Mesendoderm (in vitro differentiated cells): Measurements from ENCODE around the gene TMEM218.

Experiments used
- DNase-seq: peaks from one replicate; pipeline ENCODE4 v3.0.0; 2013
- H2AK5ac ChIP-seq: 2 replicates; pipeline ENCODE4 v1.6.1; 2013; ENCODE audit warnings: low read length, inconsistent platforms
- H2BK120ac ChIP-seq: 2 replicates; pipeline ENCODE4 v1.6.1; 2013; ENCODE audit warnings: low read depth, mild to moderate bottlenecking, low read length, moderate library complexity, mixed read lengths
- H2BK15ac ChIP-seq: replicated peaks from 2 replicates; pipeline ENCODE4 v1.6.1; 2013; ENCODE audit warnings: low read depth, mild to moderate bottlenecking, moderate library complexity
- H2BK5ac ChIP-seq: 2 replicates; pipeline ENCODE4 v1.6.1; 2013; ENCODE audit warnings: low read length, inconsistent platforms
- H3K18ac ChIP-seq: 2 replicates; pipeline ENCODE4 v1.6.1; 2013; ENCODE audit warnings: mild to moderate bottlenecking, low read length, mixed read lengths
- H3K23ac ChIP-seq: one replicate; pipeline ENCODE4 v1.6.1; 2013; ENCODE audit warnings: low read length
- H3K27ac ChIP-seq: 2 replicates; pipeline ENCODE4 v1.5.1; 2013; ENCODE audit warnings: low read depth, mild to moderate bottlenecking, inconsistent platforms, low read length, moderate library complexity
- H3K27me3 ChIP-seq: 2 replicates; pipeline ENCODE4 v1.6.1; 2013; ENCODE audit warnings: low read length, control low read depth, mild to moderate bottlenecking, inconsistent platforms; ENCODE audit not compliant: insufficient read depth, poor library complexity
- H3K36me3 ChIP-seq: 2 replicates; pipeline ENCODE4 v1.6.1; 2013; ENCODE audit warnings: low read length, inconsistent platforms; ENCODE audit not compliant: control insufficient read depth, insufficient read depth
- H3K4ac ChIP-seq: one replicate; pipeline ENCODE4 v1.6.1; 2013; ENCODE audit warnings: low read depth, mild to moderate bottlenecking, low read length, moderate library complexity
- H3K4me1 ChIP-seq: 2 replicates; pipeline ENCODE4 v1.6.1; 2013; ENCODE audit warnings: low read depth, low read length, inconsistent platforms; ENCODE audit not compliant: control insufficient read depth
- H3K4me2 ChIP-seq: 2 replicates; pipeline ENCODE4 v1.6.1; 2013; ENCODE audit warnings: low read length
- H3K4me3 ChIP-seq: 2 replicates; pipeline ENCODE4 v1.5.1; 2013; ENCODE audit warnings: mild to moderate bottlenecking, low read length
- H3K56ac ChIP-seq: one replicate; pipeline ENCODE4 v1.6.1; 2013; ENCODE audit warnings: low read length
- H3K79me1 ChIP-seq: 2 replicates; pipeline ENCODE4 v1.6.1; 2013; ENCODE audit warnings: low read length, inconsistent platforms
- H3K79me2 ChIP-seq: 2 replicates; pipeline ENCODE4 v1.6.1; 2013; ENCODE audit warnings: mild to moderate bottlenecking, low read length; ENCODE audit not compliant: control insufficient read depth, insufficient read depth
- H3K9ac ChIP-seq: 2 replicates; pipeline ENCODE4 v1.6.1; 2013; ENCODE audit warnings: low read length, inconsistent platforms
- H4K5ac ChIP-seq: one replicate; pipeline ENCODE4 v1.6.1; 2013; ENCODE audit warnings: low read length
- H4K8ac ChIP-seq: one replicate; pipeline ENCODE4 v1.6.1; 2013; ENCODE audit warnings: low read depth, mild to moderate bottlenecking, control low read depth, low read length, moderate library complexity
- WGBS: extraction: QIAGEN DNeasy Blood & Tissue Kit; methylation state at CpG from one replicate; pipeline ENCODE4 v1.1.7; 2013; ENCODE audit warnings: low lambda C conversion rate, missing lambda C conversion rate; ENCODE audit not compliant: insufficient coverage; ENCODE audit errors: extremely low coverage; 5-methylcytosine and 5-hydroxymethylcytosine counted together

Gene TMEM218

GRCh38 chr11:125088123-125088522 is 23.3 kb downstream of the TMEM218 start:
- no peak for DNase-seq
- Histone ChIP-seq H3K27me3 (no peaks in the 10 kb centered on the region), H2AK5ac (no peak overlapping the region), H3K4ac (no peak overlapping the region), H3K18ac (no peak overlapping the region), H2BK5ac (no peak overlapping the region), H3K4me2 (no peak overlapping the region), H3K27ac (no peak overlapping the region), H3K36me3 (no peaks in the 10 kb centered on the region), H3K56ac (no peak overlapping the region), H3K9ac (no peak overlapping the region), H3K4me3 (no peak overlapping the region), H2BK15ac (no peak overlapping the region), H4K5ac (no peak overlapping the region), H3K79me2 (no peaks in the 10 kb centered on the region), H3K23ac (no peak overlapping the region), H3K79me1 (no peaks in the 10 kb centered on the region), H2BK120ac (no peak overlapping the region), H4K8ac (no peak overlapping the region), H3K4me1 (peaks cover 10% of the 10 kb centered on the region)
- WGBS, result no CpG with 5 or more reads among the region's 2 CpGs

GRCh38 chr11:125086633-125087296 is 24.7 kb downstream of the TMEM218 start:
- Histone ChIP-seq H3K4ac (no peak overlapping the region), H3K56ac (no peak overlapping the region), H4K8ac (no peak overlapping the region), H3K27ac (no peak overlapping the region), H3K27me3 (no peaks in the 10 kb centered on the region), H3K36me3 (no peaks in the 10 kb centered on the region), H4K5ac (no peak overlapping the region), H2BK5ac (no peak overlapping the region), H3K79me1 (no peaks in the 10 kb centered on the region), H3K18ac (no peak overlapping the region), H3K9ac (no peak overlapping the region), H3K4me3 (no peak overlapping the region), H3K79me2 (no peaks in the 10 kb centered on the region), H2BK120ac (no peak overlapping the region), H2AK5ac (no peak overlapping the region), H3K4me2 (no peak overlapping the region), H3K23ac (no peak overlapping the region), H3K4me1 (peaks cover 4% of the 10 kb centered on the region), H2BK15ac (no peak overlapping the region)
- WGBS, result no CpG with 5 or more reads among the region's 14 CpGs
- no peak for DNase-seq

- H3K23ac ChIP-seq, result no peak overlapping the region
- H3K36me3 ChIP-seq, result no peaks in the 10 kb centered on the region
- H3K4me1 ChIP-seq, result peaks cover 2% of the 10 kb centered on the region
- no peaks in the 10 kb centered on the region for H3K27me3 ChIP-seq
- DNase-seq, result peak; percentile 30
- no peak overlapping the region for H3K18ac ChIP-seq
- no peak overlapping the region for H3K27ac ChIP-seq
- H3K56ac ChIP-seq, result peak overlapping the region; percentile 5
- H3K4ac ChIP-seq, result no peak overlapping the region
- no peak overlapping the region for H2BK120ac ChIP-seq
- H3K4me3 ChIP-seq, result no peak overlapping the region
- H2BK5ac ChIP-seq, result no peak overlapping the region
- no peaks in the 10 kb centered on the region for H3K79me2 ChIP-seq
- no peak overlapping the region for H4K5ac ChIP-seq
- H2AK5ac ChIP-seq, result no peak overlapping the region
- no peak overlapping the region for H4K8ac ChIP-seq
- H3K4me2 ChIP-seq, result no peak overlapping the region
- WGBS, result no CpG with 5 or more reads among the region's 20 CpGs
- no peak overlapping the region for H3K9ac ChIP-seq
- no peak overlapping the region for H2BK15ac ChIP-seq
- H3K79me1 ChIP-seq, result no peaks in the 10 kb centered on the region
Observed at GRCh38 chr11:125085301-125086081, 25.9 kb downstream of the TMEM218 start.

DNA sequence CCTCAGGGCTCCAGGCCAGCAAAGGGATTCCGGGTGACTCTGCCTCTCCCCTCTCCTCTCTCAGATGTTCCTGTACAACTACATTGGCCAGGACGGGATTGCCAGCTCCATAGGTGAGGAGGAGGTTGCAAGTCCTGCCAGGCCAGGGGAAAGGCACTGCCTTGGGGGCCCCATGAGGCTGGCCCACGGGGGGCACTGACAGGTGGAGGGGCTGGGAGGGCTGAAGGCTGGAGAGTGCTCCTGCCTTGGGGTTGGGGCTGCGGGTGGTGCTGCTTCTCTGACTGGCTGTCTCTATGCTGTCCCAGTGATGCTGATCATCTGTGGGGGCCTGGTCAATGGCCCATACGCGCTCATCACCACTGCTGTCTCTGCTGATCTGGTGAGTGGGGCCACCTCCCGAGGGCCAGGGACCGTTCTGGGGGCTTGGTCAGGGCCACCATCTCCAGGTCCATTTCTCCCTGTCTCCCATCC is 26.6 kb downstream of the TMEM218 start:
- Histone ChIP-seq H4K8ac (no peak overlapping the region), H2BK5ac (no peak overlapping the region), H3K4ac (no peak overlapping the region), H2BK120ac (no peak overlapping the region), H3K23ac (no peak overlapping the region), H3K56ac (no peak overlapping the region), H2AK5ac (no peak overlapping the region), H3K18ac (no peak overlapping the region), H3K27me3 (no peaks in the 10 kb centered on the region), H3K4me3 (no peak overlapping the region), H3K79me1 (no peaks in the 10 kb centered on the region), H3K9ac (no peak overlapping the region), H4K5ac (no peak overlapping the region), H3K79me2 (no peaks in the 10 kb centered on the region), H3K27ac (no peak overlapping the region), H3K4me2 (no peak overlapping the region), H3K4me1 (peaks cover 2% of the 10 kb centered on the region), H2BK15ac (no peak overlapping the region), H3K36me3 (no peaks in the 10 kb centered on the region)
- no peak for DNase-seq
- no CpG with 5 or more reads among the region's 8 CpGs for WGBS

GRCh38 chr11:125084057-125084416 is 27.4 kb downstream of the TMEM218 start:
- Histone ChIP-seq H2BK120ac (no peak overlapping the region), H3K4ac (no peak overlapping the region), H3K18ac (no peak overlapping the region), H3K4me3 (no peak overlapping the region), H3K36me3 (no peaks in the 10 kb centered on the region), H2BK5ac (no peak overlapping the region), H3K27ac (no peak overlapping the region), H3K4me1 (peaks cover 2% of the 10 kb centered on the region), H2AK5ac (no peak overlapping the region), H3K56ac (no peak overlapping the region), H3K23ac (no peak overlapping the region), H3K4me2 (no peak overlapping the region), H4K5ac (no peak overlapping the region), H3K79me1 (no peaks in the 10 kb centered on the region), H3K27me3 (no peaks in the 10 kb centered on the region), H4K8ac (no peak overlapping the region), H3K9ac (no peak overlapping the region), H3K79me2 (no peaks in the 10 kb centered on the region), H2BK15ac (no peak overlapping the region)
- no peak for DNase-seq
- WGBS, result no CpG with 5 or more reads among the region's 11 CpGs
